PFSK-1 (cell line): ENCODE results near the gene SLC26A6.

Experiments used
- POLR2AphosphoS5 ChIP-seq: IDR thresholded peaks from 2 replicates; pipeline ENCODE4 v1.6.1; 2012; ENCODE audit warnings: low read depth, mild to moderate bottlenecking, control low read depth, low read length, moderate library complexity
- SIN3A ChIP-seq: IDR thresholded peaks from 2 replicates; pipeline ENCODE4 v1.6.1; 2012; ENCODE audit warnings: mild to moderate bottlenecking, low read length, moderate library complexity, borderline replicate concordance; ENCODE audit not compliant: insufficient read depth
- TAF1 ChIP-seq: IDR thresholded peaks from 2 replicates; pipeline ENCODE4 v1.6.1; 2012; ENCODE audit warnings: low read length, control low read depth, borderline replicate concordance; ENCODE audit not compliant: insufficient read depth
- TF ChIP-seq, protein P1 (sequence below), 2 experiments: IDR thresholded peaks; 2 replicates each; pipeline versions ENCODE4 v1.6.1 to v1.8.0; 2011 to 2012; ENCODE audit warnings: low read depth in 2 of 2, low read length in 2 of 2, control low read depth in 1 of 2, inconsistent platforms in 1 of 2, mild to moderate bottlenecking in 1 of 2, moderate library complexity in 1 of 2; ENCODE audit not compliant: insufficient read depth in 1 of 2

GRCh38 chr3:48619541-48620524 is 15.4 kb downstream of the SLC26A6 start:
- TF ChIP-seq, protein P1, sequence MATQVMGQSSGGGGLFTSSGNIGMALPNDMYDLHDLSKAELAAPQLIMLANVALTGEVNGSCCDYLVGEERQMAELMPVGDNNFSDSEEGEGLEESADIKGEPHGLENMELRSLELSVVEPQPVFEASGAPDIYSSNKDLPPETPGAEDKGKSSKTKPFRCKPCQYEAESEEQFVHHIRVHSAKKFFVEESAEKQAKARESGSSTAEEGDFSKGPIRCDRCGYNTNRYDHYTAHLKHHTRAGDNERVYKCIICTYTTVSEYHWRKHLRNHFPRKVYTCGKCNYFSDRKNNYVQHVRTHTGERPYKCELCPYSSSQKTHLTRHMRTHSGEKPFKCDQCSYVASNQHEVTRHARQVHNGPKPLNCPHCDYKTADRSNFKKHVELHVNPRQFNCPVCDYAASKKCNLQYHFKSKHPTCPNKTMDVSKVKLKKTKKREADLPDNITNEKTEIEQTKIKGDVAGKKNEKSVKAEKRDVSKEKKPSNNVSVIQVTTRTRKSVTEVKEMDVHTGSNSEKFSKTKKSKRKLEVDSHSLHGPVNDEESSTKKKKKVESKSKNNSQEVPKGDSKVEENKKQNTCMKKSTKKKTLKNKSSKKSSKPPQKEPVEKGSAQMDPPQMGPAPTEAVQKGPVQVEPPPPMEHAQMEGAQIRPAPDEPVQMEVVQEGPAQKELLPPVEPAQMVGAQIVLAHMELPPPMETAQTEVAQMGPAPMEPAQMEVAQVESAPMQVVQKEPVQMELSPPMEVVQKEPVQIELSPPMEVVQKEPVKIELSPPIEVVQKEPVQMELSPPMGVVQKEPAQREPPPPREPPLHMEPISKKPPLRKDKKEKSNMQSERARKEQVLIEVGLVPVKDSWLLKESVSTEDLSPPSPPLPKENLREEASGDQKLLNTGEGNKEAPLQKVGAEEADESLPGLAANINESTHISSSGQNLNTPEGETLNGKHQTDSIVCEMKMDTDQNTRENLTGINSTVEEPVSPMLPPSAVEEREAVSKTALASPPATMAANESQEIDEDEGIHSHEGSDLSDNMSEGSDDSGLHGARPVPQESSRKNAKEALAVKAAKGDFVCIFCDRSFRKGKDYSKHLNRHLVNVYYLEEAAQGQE (IDR thresholded peaks at IDR 0.05; ENCODE audit: insufficient read depth in 1 of 2, low read depth in 2 of 2, low read length in 2 of 2) = no peak
- TF ChIP-seq SIN3A (no peak), TAF1 (no peak), POLR2AphosphoS5 (no peak)
